Astrocyte (in vitro differentiated cells and primary cell): ENCODE data around the gene ZKSCAN1. TPM values are rescaled to one million over a fixed set of nuclear protein-coding genes. Genes with fewer than 3 reads are reported as not detected.
"Not testable (repeated sequence)": the region's sequence is repeated elsewhere in the genome, so short reads cannot be mapped to it uniquely, and the experiment has no call there.

ENCODE experiments used
- DNase-seq: peaks from one replicate; pipeline ENCODE4 v3.0.0-alpha.2; 2010; ENCODE audit warnings: low read depth
- FAIRE-seq: peaks from 2 replicates; lab custom pipeline; 2011; peaks lifted over from hg19 to GRCh38; lab: Jason Lieb, UNC
- H2AFZ ChIP-seq: 2 replicates; pipeline ENCODE4 v1.6.0; 2012; ENCODE audit warnings: low read depth, low read length, inconsistent platforms
- H3K27ac ChIP-seq: 2 replicates; pipeline ENCODE4 v1.5.1; 2011; ENCODE audit warnings: low read depth, low read length, inconsistent platforms
- H3K27me3 ChIP-seq: 2 replicates; pipeline ENCODE4 v1.6.0; 2011; ENCODE audit warnings: low read length, inconsistent platforms; ENCODE audit not compliant: insufficient read depth
- H3K36me3 ChIP-seq: 2 replicates; pipeline ENCODE4 v1.5.1; 2011; ENCODE audit warnings: low read length, inconsistent platforms; ENCODE audit not compliant: insufficient read depth
- H3K4me1 ChIP-seq: 2 replicates; pipeline ENCODE4 v1.5.1; 2011; ENCODE audit warnings: low read length, inconsistent platforms; ENCODE audit not compliant: insufficient read depth
- H3K4me2 ChIP-seq: 2 replicates; pipeline ENCODE4 v1.6.0; 2012; ENCODE audit warnings: low read length, inconsistent platforms
- H3K4me3 ChIP-seq: 2 replicates; pipeline ENCODE4 v1.5.1; 2011; ENCODE audit warnings: low read depth, mild to moderate bottlenecking, low read length, inconsistent platforms; ENCODE audit not compliant: insufficient read depth
- H3K79me2 ChIP-seq: 2 replicates; pipeline ENCODE4 v1.6.0; 2012; ENCODE audit warnings: mild to moderate bottlenecking, low read length, inconsistent platforms; ENCODE audit not compliant: insufficient read depth
- H3K9ac ChIP-seq: 2 replicates; pipeline ENCODE4 v1.6.0; 2012; ENCODE audit warnings: mild to moderate bottlenecking, low read length, inconsistent platforms
- H3K9me3 ChIP-seq: 2 replicates; pipeline ENCODE4 v1.5.1; 2012; ENCODE audit warnings: low read depth, mild to moderate bottlenecking, low read length, inconsistent platforms; ENCODE audit not compliant: insufficient read depth
- H4K20me1 ChIP-seq: 2 replicates; pipeline ENCODE4 v1.6.0; 2012; ENCODE audit warnings: low read length, inconsistent platforms; ENCODE audit not compliant: insufficient read depth
- H3K27ac Mint-ChIP-seq: one replicate; pipeline ENCODE4 v1.8.0; 2021; ENCODE audit warnings: mild to moderate bottlenecking, mixed read lengths; ENCODE audit not compliant: unreplicated experiment
- H3K27me3 Mint-ChIP-seq: one replicate; pipeline ENCODE4 v1.8.0; 2021; ENCODE audit warnings: low read depth, mixed read lengths; ENCODE audit not compliant: unreplicated experiment
- H3K36me3 Mint-ChIP-seq: one replicate; pipeline ENCODE4 v1.8.0; 2021; ENCODE audit warnings: low read depth, mixed read lengths; ENCODE audit not compliant: unreplicated experiment
- H3K4me1 Mint-ChIP-seq: one replicate; pipeline ENCODE4 v1.8.0; 2021; ENCODE audit warnings: low read depth, mixed read lengths; ENCODE audit not compliant: unreplicated experiment
- H3K4me3 Mint-ChIP-seq: one replicate; pipeline ENCODE4 v1.8.0; 2021; ENCODE audit warnings: mild to moderate bottlenecking, moderate library complexity, mixed read lengths; ENCODE audit not compliant: unreplicated experiment
- H3K9me3 Mint-ChIP-seq: one replicate; pipeline ENCODE4 v1.8.0; 2021; ENCODE audit warnings: mild to moderate bottlenecking, mixed read lengths; ENCODE audit not compliant: unreplicated experiment
- CTCF ChIP-seq: IDR thresholded peaks from 2 replicates; pipeline ENCODE4 v1.5.1; 2011; ENCODE audit warnings: low read depth, mild to moderate bottlenecking, inconsistent platforms, low read length, moderate library complexity; ENCODE audit not compliant: insufficient read depth
- EZH2 ChIP-seq: IDR thresholded peaks from 2 replicates; pipeline ENCODE4 v1.6.1; 2012; ENCODE audit warnings: mild to moderate bottlenecking, low read length, inconsistent platforms; ENCODE audit not compliant: insufficient read depth
- total RNA-seq: library from RNA; stranded (reverse); gene quantifications from 2 replicates; pipeline ENCODE4 v1.2.1, GENCODE V29; 2021

The ZKSCAN1 gene
- total RNA-seq, 1 donor from 2014 or later = 70.8 TPM

DNA sequence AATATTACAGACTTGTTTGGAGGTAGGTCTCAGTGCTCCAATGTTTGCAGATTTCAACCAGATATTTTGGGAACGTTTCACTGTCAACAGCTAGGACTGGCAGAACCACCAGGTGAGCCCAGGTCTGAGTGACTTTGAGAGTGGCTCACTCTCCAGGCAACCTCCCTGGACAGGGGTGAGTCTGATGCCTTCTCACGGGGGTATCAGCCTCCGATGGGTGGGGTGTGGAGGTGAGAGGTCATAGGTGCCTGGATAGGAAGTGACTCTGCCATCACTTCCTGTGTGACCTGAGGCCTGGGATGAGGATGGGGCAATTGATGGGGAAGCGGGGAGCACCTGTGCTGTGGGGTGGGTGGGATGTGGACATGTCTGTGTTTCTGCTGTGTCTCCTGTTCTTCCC is 44.2 kb upstream of the ZKSCAN1 start:
- Mint-ChIP-seq H3K4me3 (no peak overlapping the region), H3K36me3 (peaks cover 2% of the 10 kb centered on the region), H3K9me3 (peaks cover 6% of the 10 kb centered on the region), H3K27me3 (peaks cover 23% of the 10 kb centered on the region), H3K4me1 (no peaks in the 10 kb centered on the region), H3K27ac (no peak overlapping the region)
- H2AFZ ChIP-seq = no peak overlapping the region
- no peak for DNase-seq
- H3K27me3 ChIP-seq = peaks cover 3% of the 10 kb centered on the region
- H4K20me1 ChIP-seq = no peaks in the 10 kb centered on the region
- H3K27ac ChIP-seq = no peak overlapping the region
- H3K4me2 ChIP-seq = no peak overlapping the region
- no peaks in the 10 kb centered on the region for H3K9me3 ChIP-seq
- FAIRE-seq = no peak
- H3K79me2 ChIP-seq = no peaks in the 10 kb centered on the region
- H3K4me3 ChIP-seq = no peak overlapping the region
- H3K9ac ChIP-seq = no peak overlapping the region
- H3K4me1 ChIP-seq = no peaks in the 10 kb centered on the region
- no peaks in the 10 kb centered on the region for H3K36me3 ChIP-seq
- TF ChIP-seq EZH2 = no peak
- no peak for TF ChIP-seq CTCF

DNA sequence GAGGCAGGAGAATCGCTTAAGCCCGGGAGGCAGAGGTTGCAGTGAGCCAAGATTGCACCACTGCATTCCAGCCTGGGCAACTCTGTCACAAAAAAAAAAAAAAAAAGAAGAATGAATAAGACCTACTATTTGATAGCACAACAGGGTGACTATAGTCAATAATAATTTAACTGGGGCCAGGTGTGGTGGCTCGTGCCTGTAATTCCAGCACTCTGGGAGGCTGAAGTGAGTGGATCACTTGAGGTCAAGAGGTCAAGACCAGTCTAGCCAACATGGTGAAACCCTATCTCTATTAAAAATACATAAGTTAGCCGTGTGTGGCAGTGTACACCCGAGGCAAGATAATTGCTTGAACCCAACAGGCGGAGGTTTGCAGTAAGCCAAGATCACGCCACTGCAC is 41.6 kb upstream of the ZKSCAN1 start:
- H3K9me3 ChIP-seq, H3K27ac ChIP-seq, H3K27ac Mint-ChIP-seq, H3K27me3 ChIP-seq, FAIRE-seq, H3K4me1 ChIP-seq, H3K4me2 ChIP-seq, H3K79me2 ChIP-seq, H3K36me3 Mint-ChIP-seq, DNase-seq, H3K4me1 Mint-ChIP-seq, H2AFZ ChIP-seq, H3K9me3 Mint-ChIP-seq, H3K4me3 ChIP-seq, H3K36me3 ChIP-seq, H4K20me1 ChIP-seq, H3K4me3 Mint-ChIP-seq, H3K9ac ChIP-seq: not testable (repeated sequence)
- peaks cover 14% of the 10 kb centered on the region for H3K27me3 Mint-ChIP-seq

DNA sequence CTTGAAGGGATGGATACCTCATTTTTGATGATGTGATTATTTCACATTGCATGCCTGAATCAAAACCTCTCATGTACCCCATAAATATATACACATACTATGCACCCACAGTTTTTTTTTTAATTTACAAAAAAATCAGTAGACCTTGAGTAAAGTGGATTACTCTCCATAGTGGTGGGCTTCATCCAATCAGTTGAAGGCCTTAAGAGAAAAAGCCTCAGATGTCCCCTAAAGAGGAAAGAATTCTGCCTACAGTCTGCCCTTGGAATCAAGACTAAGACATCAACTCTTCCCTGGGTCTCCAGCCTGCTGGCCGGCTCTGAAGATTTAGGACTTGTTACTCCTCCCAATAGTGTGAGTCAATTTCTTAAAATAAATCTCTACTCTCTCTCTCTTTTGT is 40.7 kb upstream of the ZKSCAN1 start:
- H3K4me1 ChIP-seq = no peaks in the 10 kb centered on the region
- H2AFZ ChIP-seq = no peak overlapping the region
- TF ChIP-seq EZH2 (no peak), CTCF (no peak)
- no peak overlapping the region for H3K27ac ChIP-seq
- peaks cover 3% of the 10 kb centered on the region for H3K27me3 ChIP-seq
- Mint-ChIP-seq H3K4me3 (no peak overlapping the region), H3K36me3 (no peaks in the 10 kb centered on the region), H3K4me1 (no peaks in the 10 kb centered on the region), H3K27ac (no peak overlapping the region), H3K27me3 (peaks cover 15% of the 10 kb centered on the region), H3K9me3 (peaks cover 3% of the 10 kb centered on the region)
- no peak overlapping the region for H3K4me2 ChIP-seq
- H3K9ac ChIP-seq = no peak overlapping the region
- no peaks in the 10 kb centered on the region for H3K9me3 ChIP-seq
- no peaks in the 10 kb centered on the region for H4K20me1 ChIP-seq
- H3K36me3 ChIP-seq = no peaks in the 10 kb centered on the region
- FAIRE-seq = no peak
- no peaks in the 10 kb centered on the region for H3K79me2 ChIP-seq
- no peak for DNase-seq
- H3K4me3 ChIP-seq = no peak overlapping the region
